ACHN (cell line): ENCODE results near the gene PNLDC1.
"Not testable (repeated sequence)": the region's sequence is repeated elsewhere in the genome, so short reads cannot be mapped to it uniquely, and the experiment has no call there.

ENCODE experiments used
- DNase-seq: peaks from one replicate; pipeline ENCODE4 v3.0.0-alpha.2; 2015
- in situ Hi-C: cut with HindIII; loops from 2 replicates; pipeline ENCODE4 v1.10.0; 2017; ENCODE audit warnings: low sequenced_read_pairs, low pct_ligation_motif_present, low pct_unique_long_range_greater_than_20kb

PNLDC1 gene

DNA sequence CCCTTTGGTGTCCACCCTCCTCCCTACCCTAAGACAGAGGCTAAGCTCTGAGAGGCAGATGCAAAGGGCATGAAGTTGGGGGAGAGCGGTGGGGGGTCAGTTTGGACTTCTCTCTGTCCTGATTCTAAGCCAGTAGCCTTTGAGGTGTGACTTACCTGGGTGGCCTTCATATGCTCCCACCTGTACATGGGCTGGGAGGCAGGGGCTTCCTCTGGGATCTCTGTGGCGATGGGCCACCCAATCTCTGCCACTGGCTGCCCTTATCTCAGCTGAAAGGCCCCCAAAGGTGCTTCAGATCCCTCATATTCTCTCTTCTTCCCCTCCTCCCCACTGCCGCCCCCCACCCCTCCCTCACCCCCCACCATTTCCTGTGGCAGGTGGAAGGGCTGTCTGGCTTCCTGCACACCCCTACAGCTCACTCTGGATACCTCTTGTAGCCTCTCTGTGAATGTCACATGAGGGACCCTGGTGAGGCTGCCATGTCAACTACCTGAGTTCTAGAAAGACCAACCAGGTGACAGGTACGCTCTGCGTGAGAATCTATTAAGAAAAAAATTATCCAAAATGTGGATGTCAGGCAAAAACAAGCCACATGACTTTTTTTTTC lies 34.0 kb downstream of the PNLDC1 start:
- no peak for DNase-seq
- in situ Hi-C loops: no loop called here

DNA sequence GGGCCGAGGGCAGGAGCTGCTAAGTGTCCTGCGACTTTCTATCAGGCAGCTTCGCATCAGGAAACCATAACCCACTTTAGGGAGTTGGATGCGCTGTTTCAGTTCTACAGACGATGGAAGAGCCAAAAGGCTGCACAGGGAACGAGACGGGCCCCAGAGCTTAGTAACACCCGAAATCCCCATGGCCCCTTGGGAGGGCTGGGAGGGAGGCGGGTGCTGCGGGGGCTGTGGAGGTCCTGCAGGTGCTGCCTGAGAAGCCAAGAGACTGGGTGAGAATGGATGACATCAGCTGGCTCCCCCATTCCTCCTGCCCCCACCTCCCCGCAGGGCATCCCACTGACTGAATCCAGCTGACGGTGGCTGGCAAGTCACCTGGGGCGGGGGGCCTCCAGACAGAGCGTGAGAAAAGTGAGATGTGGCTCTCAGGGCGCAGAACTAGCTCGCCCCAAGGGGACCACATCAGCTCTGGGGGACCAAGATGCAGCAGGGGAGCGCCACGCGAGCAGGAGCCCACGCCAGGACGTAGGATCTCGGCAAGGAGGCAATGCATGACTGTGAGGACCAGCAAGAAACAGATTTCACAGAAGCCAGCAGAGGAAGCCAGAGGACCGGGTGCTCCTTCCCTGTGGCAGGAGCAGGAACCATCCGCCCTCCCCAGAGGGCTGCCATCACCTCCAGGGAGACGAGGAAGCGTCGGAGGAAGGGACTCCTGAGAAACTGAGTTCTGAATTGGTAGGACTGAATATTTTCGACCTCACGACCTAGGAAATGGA lies 36.8 kb downstream of the PNLDC1 start:
- in situ Hi-C loops: no loop called here
- no peak for DNase-seq

DNA sequence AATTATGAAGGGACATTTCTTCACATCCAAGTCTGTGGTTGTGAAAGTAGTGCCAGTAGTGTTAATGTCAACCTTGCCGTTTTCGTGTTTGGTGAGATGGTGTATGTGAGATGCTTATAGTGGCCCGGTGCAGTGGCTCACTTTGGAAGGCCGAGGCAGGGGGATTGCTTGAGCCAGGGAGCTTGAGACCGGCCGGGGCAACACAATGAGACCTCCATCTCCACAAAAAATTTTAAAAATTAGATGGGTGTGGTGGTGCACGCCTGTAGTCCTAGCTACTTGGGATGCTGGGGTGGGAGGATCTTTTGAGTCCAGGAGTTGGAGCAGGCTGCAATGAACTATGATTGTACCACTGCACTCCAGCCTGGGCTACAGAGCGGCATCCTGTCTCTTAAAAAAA lies 37.4 kb downstream of the PNLDC1 start:
- in situ Hi-C loops: no loop called here
- no peak for DNase-seq

DNA sequence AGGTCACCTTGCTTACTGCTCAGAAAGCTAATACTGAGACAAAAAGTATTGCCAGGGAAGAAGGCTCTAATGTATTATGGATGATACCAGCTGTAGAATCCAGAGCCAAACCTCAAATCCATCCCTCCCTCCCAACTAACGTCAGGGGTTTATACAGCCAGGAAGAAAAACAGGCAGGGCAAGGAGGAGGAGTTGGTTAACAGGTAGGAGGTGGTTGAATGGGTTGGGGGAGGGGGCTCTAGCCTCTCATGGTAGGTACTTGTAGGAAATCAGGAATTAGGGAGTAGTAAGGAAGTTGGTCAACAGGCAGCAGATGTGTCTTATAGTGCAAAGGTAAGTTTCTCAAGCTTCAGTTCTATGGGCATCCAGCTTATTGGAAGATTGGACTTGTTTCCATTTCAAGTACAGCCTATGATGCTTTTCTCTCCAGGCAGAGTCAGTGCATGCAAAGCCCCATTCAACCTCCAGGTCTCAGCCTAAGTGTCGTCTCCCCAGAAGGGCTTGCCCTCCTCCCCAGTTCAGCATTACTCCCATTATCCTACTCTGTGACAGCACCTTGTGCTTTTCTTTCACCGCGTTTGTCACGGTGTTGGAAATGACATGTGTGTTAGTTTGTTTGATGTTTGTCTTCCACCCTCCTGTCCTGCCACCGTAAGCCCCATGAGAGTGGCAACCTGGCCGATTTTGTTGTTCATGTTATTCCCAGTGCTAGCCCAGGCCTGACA lies 38.1 kb downstream of the PNLDC1 start:
- no peak for DNase-seq
- in situ Hi-C loops: no loop called here

DNA sequence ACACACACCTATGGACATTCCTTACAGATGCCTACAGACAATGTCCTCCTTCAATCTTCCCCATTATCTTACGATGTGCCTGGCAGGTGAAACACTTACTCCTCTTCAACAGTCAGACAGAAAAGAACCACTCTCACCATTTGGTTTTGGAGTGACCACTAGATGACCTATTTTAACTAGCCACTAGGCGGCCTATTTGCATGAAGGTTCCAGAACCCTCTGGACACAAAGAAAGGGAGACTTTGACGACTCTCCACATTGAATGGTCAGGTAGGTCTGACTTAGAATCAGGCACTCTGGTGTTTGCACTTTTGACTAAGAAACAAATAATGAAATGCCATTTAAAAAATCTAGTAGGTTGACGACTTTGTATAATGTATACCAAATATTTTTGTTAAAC lies 42.0 kb downstream of the PNLDC1 start:
- peak; percentile 4 for DNase-seq
- in situ Hi-C loops: no loop called here

DNA sequence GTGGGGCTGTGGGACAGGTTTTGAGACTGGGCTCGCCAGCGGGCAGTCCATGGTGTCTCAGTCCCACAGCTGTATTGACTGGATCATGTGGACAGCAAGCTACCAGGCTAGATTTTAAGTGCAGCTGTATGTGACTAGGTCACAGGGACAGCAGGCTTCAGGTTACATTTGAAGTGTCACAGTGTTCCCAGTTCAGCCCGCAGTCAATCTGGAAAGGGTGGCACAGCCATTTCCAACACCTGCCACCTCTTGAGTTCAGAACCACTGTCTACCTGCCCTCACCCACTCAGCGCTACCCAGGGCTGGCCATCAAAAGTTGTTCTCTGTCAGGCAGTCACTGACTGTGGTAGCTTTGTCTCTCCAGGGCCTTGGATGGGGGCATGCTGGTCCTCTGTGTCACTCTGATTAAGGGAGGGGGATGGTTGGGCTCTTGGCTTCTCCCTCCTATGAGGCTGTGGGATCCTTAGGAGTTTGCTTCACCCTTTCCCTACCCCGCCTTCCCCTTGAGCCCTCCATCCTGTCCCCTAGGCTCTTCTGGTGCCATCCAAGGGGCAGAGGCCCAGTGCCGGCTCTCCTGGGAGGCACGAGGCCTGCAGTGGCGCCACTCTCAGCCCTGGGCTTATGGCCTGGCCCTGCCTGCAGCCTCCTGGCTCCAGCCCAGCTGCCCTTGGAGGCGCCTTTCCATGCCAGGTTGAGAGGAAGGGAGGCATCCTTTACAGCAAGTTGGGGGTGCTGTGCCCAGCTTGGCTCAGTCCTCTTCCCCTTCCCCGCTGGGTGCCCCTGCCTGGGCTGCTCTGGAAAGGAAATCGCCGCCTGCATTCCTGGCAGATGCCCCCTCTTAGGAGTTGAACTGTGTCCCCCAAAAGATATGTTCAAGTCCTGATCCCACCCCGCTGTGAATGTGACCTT lies 44.9 kb downstream of the PNLDC1 start:
- in situ Hi-C loops: no loop called here
- no peak for DNase-seq

DNA sequence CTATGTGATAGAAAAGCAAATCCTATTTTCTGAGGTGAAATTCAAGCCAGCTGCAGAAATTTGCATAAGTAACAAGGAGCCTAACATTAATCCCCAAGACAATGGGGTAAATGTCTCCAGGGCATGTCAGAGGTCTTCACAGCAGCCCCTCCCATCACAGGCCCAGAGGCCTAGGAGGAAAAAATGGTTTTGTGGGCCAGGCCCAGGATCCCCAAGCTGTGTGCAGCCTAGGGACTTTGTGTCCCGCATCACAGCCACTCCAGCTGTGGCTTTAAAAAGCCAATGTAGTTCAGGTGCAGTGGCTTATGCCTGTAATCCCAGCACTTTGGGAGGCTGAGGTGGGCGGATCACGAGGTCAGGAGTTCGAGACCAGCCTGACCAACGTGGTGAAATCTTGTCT lies 48.5 kb downstream of the PNLDC1 start:
- in situ Hi-C loops, DNase-seq: not testable (repeated sequence)

DNA sequence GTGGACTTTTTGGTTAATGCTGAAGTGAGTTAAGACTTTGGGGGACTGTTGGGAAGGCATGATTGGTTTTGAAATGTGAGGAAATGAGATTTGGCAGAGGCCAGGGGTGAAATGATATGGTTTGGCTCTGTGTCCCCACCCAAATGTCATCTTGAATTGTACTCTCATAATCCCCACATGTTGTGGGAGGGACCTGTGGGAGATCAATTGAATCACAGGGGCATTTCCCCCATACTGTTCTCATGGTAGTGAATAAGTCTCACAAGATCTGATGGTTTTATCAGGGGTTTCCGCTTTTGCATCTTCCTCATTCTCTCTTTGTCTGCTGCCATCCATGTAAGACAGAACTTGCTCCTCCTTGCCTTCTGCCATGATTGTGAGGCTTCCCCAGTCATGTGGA lies 49.8 kb downstream of the PNLDC1 start:
- DNase-seq, in situ Hi-C loops: not testable (repeated sequence)

DNA sequence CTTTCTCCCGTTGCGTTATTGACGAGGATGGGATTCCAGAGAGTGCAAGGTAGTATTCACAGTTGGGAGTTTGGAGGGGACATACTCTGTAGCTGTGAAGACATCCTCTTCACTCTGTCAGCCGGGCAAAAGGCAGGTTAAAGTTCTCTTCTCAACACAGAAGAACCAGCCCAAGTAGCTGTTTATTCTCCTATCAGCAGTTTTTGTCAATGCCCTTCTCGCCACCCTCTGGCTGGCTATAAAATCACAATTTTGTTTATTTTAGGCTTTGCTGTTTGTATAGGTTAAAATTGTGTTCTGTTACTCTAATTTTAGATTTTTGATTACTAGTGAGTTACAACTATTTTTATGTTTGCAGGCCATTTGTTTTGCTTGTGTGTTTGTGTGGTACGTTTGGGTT lies 52.8 kb downstream of the PNLDC1 start:
- in situ Hi-C loops: no loop called here

DNA sequence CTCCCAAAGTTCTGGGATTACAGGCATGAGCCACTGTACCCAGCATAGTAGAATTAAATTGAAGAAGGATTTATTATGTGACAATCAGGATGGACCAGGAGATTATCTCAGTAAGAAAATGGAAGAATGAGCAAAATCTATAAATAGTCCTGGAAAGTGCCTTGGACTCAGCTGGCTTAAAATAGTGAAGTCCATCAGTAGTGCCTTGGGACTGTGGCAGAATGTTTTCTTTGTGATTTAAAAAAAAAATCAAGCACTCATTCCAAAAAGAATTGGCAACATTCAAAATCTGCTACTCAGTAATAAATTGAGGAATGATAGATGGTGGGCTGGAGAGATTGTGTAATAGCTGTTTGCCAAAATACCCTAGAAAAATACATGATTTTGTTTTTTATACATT lies 53.7 kb downstream of the PNLDC1 start:
- no peak for DNase-seq
- in situ Hi-C loops: no loop called here

More for the DNA sequence above, 52.8 kb downstream of the PNLDC1 start:
- peak; percentile 2 for DNase-seq

DNA sequence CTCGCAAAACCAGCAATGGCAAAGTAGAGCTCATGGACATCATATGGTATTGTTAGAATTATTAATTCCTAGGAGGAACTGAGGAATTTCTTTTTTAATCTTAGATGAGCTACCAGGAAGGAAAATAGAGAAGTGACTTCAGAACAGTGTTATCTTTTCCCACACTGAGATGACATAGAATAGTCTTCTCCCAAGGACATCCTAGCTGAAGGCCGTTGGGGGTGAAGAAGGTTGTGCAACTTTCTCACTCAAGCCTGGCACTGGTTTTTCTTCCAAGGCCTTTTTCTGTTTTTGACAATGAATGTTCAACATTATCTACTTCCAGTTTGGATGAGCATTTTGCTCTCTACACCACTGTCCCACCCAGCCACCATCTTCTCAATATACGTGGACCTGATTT lies 54.9 kb downstream of the PNLDC1 start:
- no peak for DNase-seq
- in situ Hi-C loops: no loop called here

DNA sequence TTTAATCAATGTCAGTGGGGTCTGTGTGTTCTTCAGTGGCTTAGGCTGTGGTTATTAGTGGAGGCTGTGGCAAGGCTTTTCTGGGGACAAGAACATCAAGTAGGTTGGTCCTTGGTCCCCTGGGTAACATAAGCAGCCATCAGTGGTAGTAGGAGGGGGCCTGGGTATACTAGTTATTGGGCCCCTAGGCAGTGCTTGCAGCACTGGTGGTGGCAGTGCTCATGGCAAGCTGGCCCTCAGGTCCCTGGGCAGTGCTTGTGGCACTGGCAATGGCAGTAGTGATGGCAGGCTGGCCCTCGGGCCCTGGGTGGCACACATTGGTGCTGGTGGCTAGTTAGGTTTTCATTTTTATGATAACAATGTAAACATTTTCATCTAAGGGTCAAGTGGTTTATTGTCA lies 58.2 kb downstream of the PNLDC1 start:
- no peak for DNase-seq
- in situ Hi-C loops: no loop called here

DNA sequence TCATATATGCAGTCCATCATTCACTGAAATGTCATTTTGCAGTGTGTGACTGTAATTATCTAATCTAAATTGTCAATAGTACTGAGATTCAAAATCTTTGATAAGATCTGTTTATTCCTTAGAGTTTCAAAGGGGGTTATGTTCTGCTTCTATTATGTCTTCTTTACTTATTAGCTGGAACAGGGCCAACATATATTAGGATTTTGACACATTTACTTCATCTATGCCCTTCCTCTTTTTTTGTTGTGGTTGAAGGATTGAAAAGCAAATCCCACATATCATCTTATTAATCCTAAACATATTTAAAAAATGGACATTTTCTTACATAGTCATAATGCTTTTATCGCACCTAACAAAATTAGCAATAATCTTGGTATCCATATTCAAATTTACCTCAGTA lies 60.4 kb downstream of the PNLDC1 start:
- no peak for DNase-seq
- in situ Hi-C loops: no loop called here

DNA sequence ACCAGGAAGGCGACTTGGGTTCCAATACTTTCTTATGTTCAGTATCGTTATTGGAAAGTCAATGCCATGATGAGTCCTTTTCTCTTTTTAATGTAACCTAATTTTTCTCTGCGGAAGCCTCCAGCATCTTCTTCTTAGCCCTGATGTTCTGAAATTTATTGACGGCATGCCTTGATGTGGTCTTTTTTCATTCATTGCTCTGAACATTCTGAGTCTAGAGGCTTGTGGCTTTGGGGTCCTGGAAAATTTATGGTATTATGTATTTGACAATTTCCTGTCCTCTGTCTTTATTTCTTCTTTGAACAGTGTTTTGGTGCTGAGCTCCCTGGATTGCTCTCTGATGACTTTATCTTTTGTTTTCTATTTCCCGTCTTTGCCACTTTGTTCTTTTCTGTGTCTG lies 62.0 kb downstream of the PNLDC1 start:
- no peak for DNase-seq
- in situ Hi-C loops: no loop called here

DNA sequence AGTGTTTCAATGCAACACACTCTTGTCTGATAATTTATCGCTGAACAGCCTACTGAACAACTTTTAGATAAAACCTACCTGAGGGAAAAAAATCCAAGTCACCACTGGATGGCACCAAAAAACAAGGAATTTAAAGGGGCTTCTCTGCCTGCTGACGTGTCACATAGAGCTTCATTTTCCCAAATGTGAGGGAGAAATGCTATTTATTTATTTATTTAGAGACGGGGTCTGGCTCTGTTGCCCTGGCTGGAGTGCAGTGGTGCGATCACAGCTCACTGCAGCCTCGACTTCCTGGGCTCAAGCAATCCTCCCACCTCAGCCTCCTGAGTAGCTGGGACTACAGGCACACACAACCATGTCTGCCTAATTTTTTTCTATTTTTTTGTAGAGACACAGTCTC lies 63.3 kb downstream of the PNLDC1 start:
- in situ Hi-C loops: not testable (repeated sequence)
- DNase-seq: peak; percentile 57

DNA sequence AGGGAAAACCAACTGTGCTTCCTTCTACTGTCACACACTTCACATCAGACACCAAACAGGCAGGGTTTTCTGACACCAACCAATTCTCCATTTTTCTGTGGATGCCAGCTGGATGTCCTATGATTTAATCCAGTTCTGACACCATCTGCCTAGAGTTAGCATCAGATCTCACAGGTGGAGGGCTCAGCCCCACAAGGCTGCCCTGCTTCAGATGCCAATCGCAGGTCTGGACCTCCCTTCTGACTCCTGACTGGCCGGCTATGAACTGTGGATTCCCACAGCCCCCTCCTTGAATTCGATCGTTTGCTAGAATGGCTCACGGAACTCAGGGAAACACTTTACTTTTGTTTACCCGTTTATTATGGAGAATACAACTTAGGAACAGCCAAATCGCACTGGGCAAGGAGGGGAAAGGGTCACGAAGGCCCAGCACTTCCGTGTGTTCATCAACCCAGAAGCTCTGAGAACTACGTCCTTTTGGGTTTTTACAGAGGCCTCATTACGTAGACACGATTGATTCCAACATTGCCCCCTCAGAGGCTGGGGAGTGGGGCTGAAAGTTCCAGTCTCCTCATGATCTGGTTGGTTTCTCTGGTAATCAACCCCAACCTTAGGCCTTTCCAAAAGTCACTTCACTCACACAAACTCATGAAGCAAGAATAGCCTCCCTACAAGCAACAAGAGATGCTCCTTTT lies 65.3 kb downstream of the PNLDC1 start:
- DNase-seq: no peak
- in situ Hi-C loops: no loop called here

DNA sequence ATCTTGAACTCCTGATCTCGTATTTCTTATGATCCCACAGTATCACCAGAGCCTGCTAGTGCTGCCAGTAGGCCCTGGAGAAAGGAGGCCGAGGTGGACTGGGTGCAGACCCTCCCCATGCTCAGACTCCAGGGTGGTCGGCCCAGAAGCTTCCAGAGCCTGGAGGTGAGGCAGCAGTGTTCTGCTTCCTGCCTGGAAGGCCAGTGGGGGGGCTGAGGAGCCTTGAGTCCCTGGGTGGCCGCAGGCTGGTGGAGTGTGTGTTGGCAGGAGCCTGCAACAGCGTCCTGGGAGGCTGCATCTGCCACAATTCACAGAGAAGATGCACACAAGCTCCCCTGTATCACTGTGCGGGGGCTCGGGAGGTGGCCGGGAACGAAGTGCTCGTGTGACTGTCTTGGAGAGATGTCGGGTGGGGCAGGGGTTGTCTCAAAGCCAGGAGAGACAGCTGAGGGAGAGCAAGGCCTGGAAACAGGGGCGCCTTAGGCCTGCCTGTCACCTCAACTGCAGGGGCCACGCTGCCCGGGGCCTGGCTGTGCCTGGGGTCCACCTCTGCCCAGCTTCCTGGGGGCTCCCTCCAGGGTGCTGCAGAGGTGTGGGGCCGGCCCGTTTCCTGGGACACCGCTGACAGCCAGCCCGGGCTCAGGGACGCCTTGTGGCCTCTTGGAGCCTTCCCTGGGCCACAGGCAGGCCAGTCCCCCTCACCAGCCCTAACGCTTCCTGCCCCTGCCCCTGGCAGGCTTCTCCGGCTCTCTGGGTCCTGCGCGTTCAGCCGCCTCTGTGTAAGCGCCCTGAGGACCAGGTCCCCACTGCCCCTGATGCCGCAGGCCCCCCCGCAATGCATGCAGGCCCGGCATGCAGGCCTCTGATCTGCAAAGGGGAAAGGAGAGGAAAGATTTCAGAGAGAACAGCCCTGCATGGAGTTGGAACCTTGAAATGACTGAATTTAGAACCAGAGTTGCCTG lies 66.5 kb downstream of the PNLDC1 start:
- DNase-seq: no peak
- in situ Hi-C loops: no loop called here
